HG03025 (cell line): ENCODE results near the gene CUL4A.
"Not testable (repeated sequence)": the region's sequence is repeated elsewhere in the genome, so short reads cannot be mapped to it uniquely, and the experiment has no call there.

ENCODE experiments used
- ATAC-seq: cut with Tn5 transposase; IDR thresholded peaks from one replicate; pipeline ENCODE4 v1.9.1; 2021; ENCODE audit warnings: mild to moderate bottlenecking, moderate library complexity; ENCODE audit not compliant: unreplicated experiment, low FRiP score

The CUL4A gene

DNA sequence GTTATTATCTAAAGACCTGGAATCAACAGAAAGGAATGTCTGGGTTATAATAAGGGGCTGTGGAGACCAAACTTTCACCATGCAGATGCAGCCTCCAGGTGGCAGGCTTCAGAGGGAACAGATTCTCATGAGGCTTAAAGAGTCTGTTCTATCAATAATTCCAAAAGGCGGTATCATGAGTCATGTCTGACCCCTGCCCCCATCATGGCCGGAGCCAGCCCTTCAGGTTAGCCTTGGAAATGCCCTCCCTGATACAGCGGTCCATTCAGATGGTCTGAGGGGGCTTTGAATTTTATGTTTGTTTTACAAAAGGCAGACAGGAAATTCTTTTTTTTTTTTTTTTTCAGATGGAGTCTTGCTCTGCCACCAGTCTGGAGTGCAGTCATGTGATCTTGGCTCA lies 66.0 kb downstream of the CUL4A start:
- no peak for ATAC-seq

DNA sequence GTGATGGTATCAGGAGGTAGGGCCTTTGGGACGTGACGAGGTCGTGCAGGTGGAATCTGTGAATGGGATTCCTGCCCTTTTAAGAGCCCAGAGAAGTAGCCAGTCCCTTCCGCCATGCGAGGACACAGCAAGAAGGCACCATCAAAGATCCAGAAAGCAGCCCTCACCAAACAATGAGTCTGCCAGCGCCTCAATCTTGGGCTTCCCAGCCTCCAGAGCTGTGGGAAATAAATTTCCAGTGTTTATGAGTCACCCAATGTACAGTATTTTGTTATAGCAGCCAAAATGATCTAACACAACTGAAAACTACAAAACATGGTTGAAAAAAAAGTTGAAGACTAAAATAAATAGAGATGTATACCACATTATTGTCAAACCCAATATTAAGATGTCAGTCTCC lies 70.7 kb downstream of the CUL4A start:
- ATAC-seq = no peak

DNA sequence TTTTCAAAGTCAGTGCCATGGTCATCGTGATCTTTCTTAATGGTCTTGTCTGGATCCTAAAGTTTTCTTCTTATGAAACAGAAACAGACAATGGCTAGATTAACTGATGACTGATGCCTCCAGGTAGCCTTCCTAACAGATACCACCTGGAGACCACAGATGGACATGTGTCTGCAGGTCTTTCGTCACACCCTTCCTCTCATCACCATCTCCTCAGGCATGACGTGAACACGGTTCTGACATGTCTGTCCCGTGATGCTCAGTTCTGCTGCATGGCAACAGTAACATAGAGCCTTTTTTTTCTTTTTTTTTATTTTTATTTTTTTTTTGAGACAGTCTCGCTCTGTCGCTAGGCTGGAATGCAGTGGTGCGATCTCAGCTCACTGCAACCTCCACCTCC lies 74.5 kb downstream of the CUL4A start:
- no peak for ATAC-seq

DNA sequence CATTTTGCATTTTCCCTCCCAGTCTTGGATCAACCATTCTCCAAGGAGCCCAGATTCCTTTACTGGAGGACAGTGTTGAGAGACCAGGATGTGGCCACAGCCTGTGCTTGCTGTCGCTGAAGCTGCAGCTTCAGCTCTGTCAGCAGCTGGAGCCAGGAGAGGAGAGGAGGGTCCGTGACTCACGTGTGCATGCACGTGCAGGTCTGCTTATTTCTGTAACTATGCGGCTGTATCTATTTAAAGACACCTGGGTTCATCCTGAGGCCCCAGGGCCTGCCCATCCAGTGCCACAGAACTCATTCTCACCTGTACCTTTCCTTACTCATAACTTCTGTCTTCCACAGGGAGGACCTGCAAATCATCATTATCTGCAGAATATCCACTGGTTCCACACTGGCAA lies 79.5 kb downstream of the CUL4A start:
- no peak for ATAC-seq

DNA sequence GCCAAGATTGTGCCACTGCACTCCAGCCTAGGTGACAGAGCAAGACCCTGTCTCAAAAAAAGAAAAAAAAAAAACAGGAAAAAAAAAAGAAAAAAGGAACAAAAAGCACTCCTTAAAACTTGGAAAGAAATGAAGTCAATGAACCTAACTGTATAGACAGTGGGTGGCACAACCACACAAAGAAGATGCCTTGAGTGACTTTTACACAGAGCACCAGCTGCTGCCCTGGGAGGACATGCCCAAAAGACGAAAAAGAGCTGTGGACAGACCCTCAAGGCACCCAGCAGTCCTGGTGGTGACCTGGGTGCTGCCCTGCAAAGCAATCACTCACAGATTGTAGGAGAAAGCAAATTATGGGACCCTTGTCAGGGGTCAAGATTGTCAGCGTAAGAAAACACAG lies 81.7 kb downstream of the CUL4A start:
- ATAC-seq = no peak

DNA sequence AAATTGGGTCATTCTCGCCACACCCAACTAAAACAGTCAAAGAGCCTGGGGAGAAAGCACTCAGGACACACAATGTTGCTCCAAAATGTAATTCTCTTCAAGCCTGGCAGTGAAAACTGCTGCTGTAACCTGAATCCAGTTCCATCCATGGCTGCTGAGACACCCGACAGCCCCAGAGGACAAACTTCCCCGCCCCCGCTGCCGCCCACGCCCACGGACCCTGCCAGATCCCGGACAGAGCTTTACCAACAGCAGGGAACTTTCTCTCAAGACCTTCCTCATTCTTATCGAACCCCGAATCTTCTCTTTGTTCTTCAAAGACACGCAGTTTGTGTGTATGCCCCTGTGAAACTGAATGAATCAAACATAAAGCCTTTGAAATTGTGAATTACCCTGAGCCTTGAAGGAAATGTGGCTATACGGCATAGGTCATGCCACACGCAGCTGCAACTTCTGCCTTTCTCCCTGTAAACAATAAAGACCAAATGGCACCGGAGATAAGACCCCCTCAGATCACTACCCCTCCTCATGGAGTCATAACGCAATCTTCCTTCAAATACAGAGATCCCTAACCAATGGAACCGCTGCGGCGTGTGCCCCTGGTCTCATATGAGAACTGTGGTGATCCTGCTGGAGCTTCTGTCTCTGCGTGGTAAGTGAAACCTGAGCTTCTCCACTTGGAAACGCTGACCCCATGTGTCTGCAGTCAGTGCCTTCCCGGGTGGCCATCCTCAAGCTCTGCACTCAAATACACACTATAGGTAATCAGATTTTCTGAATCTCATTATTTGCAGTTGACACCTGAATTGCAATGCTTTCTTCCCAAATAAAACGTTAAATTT lies 82.8 kb downstream of the CUL4A start:
- ATAC-seq = no peak

DNA sequence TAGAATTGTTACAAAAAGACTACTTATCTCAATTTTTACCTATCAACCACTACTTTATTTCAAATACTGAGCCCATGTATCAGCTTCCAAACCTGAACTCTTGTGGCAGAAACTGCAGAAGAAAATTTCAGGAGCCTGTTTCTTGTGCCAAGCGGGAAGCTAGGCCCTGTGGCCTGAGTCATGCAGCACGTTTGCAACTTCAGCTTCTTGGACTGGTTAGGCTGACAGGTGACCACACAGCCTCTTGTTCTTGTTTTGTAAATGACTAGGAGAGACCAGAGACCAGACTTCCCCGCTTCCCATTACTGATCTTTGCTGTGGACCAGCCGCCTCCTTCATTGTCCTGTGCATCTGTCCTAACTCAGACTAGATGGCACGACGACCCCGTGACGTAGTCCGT lies 84.3 kb downstream of the CUL4A start:
- no peak for ATAC-seq

DNA sequence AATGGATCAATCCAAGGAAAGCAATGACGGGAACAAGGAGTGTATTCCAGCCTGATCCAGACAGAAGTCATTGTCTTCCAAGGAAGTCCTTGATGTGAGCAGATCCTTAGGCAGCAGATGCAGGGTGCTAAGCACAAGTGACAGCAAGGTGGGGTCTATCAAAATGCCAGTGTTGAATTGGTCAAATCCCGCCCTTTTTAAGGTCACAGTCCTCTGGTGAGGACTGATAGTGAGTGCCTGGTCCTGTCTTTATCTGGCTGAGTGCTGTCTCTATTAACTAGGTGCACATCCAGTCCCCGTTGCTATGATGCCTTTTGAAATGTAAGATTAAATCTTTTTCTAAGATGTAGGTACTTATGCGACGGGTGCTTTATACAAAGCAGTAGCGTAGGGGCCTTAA lies 86.4 kb downstream of the CUL4A start:
- no peak for ATAC-seq

DNA sequence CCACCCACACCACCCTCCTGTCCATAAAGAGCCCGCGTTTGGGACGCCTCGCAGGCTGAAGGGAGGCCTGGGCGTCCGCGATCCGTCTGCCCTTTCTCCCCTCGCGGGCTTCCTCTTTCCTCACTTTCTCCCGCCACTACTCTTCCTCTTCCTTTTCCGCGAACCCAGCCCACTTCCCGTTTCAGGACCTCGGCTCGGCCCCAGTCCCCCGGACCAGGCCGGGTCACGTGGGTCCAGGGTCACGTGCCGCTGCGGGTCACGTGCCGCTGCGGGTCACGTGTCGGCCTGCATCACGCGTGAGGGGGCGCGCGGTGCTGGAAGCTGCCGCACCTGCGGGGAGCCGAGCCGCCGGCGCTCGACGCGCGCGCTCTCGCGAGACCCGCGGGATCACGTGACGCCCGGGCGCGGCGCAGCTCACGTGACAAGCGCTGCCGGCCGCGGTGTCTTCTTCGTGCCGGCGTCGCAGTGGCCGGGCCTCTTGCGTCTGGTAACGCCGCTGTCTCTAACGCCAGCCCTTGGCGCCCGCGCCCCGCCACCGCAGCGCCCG lies 87.5 kb downstream of the CUL4A start, which contains the start of gene LAMP1:
TSS of gene LAMP1 (plus strand) at position 417 of the 547 bp plus-strand sequence. CDS start 196 bp downstream, outside the sequence.
- peak; percentile 75 for ATAC-seq

DNA sequence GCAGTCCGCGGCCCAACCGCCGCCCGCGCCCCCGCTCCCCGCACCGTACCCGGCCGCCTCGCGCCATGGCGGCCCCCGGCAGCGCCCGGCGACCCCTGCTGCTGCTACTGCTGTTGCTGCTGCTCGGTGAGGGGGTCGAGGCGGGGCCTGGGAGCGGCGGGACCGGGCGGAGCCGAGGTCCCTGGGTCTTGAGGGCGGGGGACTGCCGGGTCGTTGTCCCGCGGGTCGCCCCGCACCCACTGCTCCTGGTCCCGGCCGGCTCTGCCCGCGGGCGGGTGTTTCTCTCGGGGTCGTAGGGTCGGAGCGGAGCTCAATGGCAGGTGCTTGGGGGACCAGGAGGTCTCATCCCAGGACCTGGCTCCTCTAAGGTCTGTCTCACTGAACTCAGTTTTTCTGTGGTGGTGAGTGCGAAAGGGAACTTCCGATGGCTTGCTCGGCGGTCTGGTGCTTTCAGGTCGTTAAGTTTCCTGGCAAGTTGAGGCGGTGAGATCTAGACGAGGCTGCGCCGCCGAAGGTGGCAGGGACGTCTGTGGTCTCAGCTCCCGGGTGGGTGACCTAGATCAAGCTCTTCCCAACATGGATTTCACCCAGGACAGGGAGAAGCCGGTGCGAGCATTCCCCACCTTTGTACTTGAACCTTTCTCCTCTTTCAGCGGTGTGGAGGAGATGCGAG lies 88.1 kb downstream of the CUL4A start:
- ATAC-seq = peak; percentile 32

DNA sequence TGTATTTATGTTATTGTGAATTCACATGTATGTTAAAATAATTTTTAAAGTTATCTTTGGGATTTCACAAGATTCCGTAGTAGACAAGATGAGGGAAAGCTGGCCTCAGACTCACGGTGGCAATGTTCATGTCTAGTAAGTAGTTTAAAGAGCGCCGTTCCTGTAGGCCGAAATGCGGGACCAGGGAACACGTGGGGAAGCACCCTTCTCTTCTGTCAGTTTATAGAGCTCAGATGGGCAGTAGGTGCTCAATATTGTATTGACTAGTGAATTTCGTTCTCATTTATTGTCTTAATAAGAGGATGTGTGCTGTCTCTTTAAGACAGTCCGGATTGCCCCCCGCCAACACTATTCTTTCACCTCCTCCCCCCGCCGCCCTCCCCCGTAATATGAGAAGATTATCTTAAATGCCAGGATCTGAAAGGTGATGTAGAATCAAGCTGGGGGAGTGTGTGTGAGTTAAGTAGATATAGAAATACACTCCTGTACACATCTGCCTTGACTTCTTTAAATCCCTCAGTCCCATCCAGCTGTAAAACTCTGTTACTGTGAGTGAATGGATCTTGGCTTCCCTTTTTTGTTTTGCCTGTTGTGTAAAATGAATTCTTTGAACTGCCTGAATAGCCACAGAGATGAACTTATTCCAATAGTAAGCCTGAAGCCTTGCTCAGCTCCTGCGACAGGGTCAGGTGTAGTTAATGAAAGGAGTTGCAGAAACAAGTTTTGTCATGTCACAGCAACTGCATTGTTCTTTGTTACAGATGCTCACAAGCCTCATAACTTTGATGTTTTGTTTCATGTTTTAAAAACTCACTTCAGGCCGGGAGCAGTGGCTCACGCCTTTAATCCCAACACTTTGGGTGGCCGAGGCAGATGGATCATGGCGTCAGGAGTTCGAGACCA lies 88.9 kb downstream of the CUL4A start:
- ATAC-seq = no peak

DNA sequence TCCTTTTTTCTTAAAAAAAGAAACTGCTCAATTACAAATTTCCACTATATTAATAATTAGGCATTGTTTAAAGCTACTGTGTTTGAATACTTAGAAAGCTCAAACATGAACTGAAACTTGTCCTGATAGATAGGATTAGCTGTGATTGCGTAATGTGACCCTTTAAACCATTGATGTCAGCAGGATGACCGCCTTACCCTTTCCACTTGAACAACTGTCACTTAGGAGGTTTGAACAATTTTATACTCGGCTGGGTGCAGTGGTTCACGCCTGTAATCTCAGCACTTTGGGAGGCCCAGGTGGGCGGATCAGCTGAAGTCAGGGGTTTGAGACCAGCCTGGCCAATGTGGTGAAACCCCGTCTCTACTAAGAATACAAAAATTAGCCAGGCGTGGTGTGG lies 90.5 kb downstream of the CUL4A start:
- ATAC-seq = no peak

DNA sequence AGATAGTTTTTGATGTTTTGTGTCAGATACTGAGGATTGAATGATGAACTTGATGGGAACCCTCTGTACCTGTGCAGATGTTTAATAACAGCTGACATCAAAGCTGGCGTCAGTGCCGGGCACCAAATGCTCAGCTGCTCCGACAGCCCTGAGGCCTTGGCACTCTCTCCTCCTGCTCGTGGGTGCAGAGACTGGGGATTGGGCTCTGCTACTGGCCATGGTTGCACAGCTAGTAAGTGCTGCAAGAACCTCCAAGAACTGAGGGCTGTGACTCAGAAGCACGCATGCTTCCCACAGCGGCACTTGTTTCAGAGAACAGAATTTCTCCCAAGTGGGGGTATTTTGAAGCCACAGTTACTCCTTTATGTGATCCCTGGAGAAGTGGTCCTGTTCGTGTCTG lies 93.6 kb downstream of the CUL4A start:
- no peak for ATAC-seq

DNA sequence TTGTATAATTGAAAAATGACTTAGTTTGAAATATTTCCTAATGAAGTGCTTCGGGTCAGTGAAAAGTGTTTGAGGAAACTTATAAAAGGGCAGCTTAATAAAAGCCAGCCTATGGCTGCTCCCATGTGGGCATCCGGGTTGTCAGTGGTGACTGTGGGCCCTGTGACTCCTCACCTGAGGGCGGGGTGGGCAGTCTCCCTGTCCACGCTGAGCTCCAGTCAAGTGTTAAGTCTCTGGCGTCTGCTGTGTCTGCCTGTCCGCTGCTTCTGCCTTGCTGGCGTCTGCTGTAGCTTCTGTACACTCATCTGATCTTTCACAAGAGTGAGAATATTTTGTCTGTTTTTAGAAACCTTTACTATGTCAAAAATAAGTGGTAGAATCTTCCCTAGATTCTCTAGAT lies 94.7 kb downstream of the CUL4A start:
- no peak for ATAC-seq

DNA sequence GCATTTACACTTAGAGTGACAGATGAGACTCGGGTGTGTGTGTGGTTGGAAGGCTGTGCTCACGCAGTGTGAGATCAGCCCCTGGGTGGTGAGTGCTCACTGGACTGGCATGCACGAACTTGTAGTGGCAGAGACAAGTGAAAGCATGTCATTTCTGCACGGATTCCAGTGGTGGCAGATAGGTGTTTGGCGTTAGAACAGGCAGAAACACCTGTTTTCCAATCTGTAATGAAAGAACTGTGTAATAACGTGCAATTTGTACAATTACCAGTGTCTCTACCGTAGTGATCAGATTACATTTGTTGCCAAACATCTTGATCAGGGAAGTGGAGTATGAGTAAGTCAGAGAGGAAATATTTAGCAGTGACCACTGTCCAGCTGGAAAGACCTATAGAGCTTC lies 95.8 kb downstream of the CUL4A start:
- ATAC-seq = no peak

DNA sequence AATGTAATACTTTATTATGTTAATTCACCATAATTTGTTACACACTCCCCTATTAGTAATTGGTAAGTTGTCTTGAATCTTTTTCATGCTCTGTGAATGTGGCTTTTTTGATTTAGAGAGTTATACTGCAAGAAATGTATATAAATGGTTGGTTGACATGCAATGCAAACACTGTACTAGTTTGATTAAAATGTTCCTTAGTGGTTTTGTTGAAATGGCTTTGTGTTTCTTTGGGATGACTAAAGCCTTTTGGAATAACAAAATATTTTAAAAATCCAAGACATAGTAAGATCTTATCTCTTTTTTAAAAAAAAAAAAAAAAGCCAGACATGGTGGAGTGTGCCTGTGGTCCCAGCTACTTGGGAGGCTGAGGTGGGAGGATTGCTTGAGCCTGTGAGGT lies 98.1 kb downstream of the CUL4A start:
- no peak for ATAC-seq

DNA sequence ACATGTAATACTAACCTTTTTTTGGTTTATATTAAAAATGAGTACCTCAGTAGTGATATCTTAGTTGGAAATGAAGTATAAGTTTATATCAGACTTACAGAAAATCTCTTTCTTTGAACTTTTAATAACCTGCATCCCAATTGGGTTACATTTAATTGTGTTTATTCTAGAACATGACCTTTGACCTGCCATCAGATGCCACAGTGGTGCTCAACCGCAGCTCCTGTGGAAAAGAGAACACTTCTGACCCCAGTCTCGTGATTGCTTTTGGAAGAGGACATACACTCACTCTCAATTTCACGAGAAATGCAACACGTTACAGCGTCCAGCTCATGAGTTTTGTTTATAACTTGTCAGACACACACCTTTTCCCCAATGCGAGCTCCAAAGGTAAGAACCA lies 100.1 kb downstream of the CUL4A start:
- no peak for ATAC-seq

DNA sequence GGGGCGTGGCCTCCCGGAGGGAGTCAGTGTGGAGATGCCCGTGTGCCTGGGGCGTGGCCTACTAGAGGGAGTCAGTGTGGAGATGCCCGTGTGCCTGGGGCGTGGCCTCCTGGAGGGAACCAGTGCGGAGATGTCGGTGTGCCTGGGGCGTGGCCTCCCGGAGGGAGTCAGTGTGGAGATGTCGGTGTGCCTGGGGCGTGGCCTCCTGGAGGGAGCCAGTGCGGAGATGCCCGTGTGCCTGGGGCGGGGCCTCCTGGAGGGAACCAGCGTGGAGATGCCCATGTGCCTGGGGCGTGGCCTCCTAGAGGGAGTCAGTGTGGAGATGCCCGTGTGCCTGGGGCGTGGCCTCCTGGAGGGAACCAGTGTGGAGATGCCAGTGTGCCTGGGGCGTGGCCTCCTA lies 104.7 kb downstream of the CUL4A start:
- ATAC-seq = not testable (repeated sequence)

DNA sequence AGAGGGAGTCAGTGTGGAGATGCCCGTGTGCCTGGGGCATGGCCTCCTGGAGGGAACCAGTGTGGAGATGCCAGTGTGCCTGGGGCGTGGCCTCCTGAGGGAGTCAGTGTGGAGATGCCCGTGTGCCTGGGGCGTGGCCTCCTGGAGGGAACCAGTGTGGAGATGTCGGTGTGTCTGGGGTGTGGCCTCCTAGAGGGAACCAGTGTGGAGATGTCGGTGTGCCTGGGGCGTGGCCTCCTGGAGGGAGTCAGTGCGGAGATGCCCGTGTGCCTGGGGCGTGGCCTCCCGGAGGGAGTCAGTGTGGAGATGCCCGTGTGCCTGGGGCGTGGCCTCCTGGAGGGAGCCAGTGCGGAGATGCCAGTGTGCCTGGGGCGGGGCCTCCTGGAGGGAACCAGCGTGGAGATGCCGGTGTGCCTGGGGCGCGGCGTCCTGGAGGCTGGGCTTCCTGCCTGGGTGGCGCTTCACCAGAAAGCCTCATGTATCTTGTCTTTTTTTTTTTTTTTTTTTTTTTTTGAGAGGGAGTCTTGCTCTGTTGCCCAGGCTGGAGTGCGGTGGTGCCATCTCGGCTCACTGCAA lies 105.6 kb downstream of the CUL4A start:
- not testable (repeated sequence) for ATAC-seq

DNA sequence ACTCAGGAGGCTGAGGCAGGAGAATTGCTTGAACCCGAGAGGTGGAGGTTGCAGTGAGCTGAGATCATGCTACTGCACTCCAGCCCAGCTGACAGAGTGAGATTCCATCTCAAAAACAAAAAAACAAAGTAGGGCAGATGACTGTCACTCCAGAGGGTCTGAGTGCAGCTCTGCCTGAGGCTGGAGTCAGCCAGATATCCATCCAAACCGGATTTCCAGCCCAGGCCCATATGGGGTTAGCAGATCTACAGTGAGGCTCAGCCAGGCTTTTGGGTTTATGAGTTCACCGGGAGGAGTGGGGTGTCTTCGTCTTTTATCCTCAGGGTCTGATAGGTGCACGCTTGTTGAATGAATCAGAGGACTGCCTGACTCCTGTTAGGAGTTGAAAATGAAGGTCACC lies 106.6 kb downstream of the CUL4A start:
- ATAC-seq = no peak
